ENCODE measurements around the gene ARMC6. TPM values are rescaled to one million over a fixed set of nuclear protein-coding genes. Genes with fewer than 3 reads are reported as not detected.
A peak's percentile ranks its signal among the peaks of the same experiment; 100 is the strongest.

ARMC6 gene
- total RNA-seq, 1 donor = 30.1 TPM

- H3K4me3 ChIP-seq (ENCODE audit: low read depth, low read length) = no peak overlapping the region
- TF ChIP-seq CTCF (IDR thresholded peaks at IDR 0.05; ENCODE audit: insufficient read depth, low read length) = no peak
- no peak for DNase-seq (ENCODE audit: low read depth)
Measured at GRCh38 chr19:19078801-19079200, 45.4 kb downstream of the ARMC6 start.

GRCh38 chr19:19079571-19079970 is 46.2 kb downstream of the ARMC6 start:
- no peak for TF ChIP-seq CTCF (IDR thresholded peaks at IDR 0.05; ENCODE audit: insufficient read depth, low read length)
- no peak for DNase-seq (ENCODE audit: low read depth)
- no peak overlapping the region for H3K4me3 ChIP-seq (ENCODE audit: low read depth, low read length)

GRCh38 chr19:19081642-19082151 is 48.3 kb downstream of the ARMC6 start:
- no peak overlapping the region for H3K4me3 ChIP-seq (ENCODE audit: low read depth, low read length)
- TF ChIP-seq CTCF (IDR thresholded peaks at IDR 0.05; ENCODE audit: insufficient read depth, low read length) = no peak
- peak; percentile 21 for DNase-seq (ENCODE audit: low read depth)

GRCh38 chr19:19083413-19084178 is 50.2 kb downstream of the ARMC6 start:
- TF ChIP-seq CTCF (IDR thresholded peaks at IDR 0.05; ENCODE audit: insufficient read depth, low read length) = no peak
- no peak overlapping the region for H3K4me3 ChIP-seq (ENCODE audit: low read depth, low read length)
- no peak for DNase-seq (ENCODE audit: low read depth)

- DNase-seq (ENCODE audit: low read depth) = no peak
- no peak overlapping the region for H3K4me3 ChIP-seq (ENCODE audit: low read depth, low read length)
- TF ChIP-seq CTCF (IDR thresholded peaks at IDR 0.05; ENCODE audit: insufficient read depth, low read length) = no peak
Measured at GRCh38 chr19:19087676-19088075, 54.3 kb downstream of the ARMC6 start.

DNA sequence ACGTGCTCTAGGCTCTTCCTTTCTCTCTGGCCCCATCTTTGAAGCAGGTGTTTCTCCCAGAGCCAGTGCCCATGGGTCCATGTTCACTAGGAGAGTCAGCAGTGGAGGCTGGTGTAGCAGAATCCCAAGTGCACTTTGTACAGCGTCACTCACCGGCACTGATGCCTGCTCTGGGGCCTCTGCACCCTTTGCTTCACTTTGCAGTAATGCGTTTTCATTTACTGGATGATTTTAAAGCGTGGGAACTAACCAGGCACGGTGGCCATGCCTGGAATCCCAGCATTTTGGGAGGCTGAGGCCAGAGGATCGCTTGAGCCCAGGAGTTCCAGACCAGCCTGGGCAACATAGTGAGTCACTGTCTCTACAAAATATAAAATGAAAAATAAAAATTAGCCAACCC is 61.1 kb downstream of the ARMC6 start:
- TF ChIP-seq CTCF (IDR thresholded peaks at IDR 0.05; ENCODE audit: insufficient read depth, low read length) = no peak
- H3K4me3 ChIP-seq (ENCODE audit: low read depth, low read length) = no peak overlapping the region
- no peak for DNase-seq (ENCODE audit: low read depth)

All from fibroblast of the aortic adventitia (primary cell).